NCI-H2196 (cell line): ENCODE measurements around the gene AHNAK.

Experiments
- DNase-seq: peaks from one replicate; lab custom pipeline; 2025; ENCODE audit not compliant: unreplicated experiment; lab: John Stamatoyannopoulos, UW

Gene AHNAK

DNA sequence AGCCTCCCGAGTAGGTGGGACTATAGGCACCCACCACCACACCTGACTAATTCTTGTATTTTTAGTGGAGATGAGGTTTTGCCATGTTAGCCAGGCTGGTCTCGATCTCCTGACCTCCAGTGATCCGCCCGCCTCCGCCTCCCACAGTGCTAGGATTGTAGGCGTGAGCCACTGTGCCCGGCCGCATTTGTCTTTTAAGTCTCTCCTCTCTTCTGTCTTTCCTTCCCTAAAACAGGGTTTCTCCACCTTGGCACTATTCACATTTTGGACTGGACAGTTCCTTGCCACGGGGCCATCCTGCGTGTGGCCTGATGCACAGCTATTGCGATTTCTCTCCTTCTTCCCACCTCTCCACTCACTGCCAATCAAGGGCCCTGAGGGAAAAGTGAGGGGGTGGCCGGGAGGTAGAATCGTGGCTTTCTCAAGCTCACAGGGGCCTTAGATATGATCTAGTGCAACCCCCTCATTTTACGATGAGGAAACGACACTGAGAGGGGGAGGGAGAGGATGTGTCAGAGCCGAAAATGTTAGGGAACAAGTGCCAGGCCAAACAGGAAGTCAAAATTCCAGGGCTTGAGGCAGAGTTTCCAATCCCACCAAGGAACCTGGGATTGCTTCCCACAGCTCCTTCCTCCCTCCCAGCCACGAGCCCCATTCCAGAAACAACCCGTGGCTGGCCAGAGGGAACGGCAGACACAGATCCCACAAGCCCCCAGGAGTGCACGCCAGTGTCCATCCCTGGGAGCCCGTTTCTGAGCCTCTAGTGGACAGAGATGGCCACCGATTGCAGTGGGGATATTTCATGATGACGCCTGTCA is 106.6 kb downstream of the AHNAK start:
- DNase-seq, result no peak

DNA sequence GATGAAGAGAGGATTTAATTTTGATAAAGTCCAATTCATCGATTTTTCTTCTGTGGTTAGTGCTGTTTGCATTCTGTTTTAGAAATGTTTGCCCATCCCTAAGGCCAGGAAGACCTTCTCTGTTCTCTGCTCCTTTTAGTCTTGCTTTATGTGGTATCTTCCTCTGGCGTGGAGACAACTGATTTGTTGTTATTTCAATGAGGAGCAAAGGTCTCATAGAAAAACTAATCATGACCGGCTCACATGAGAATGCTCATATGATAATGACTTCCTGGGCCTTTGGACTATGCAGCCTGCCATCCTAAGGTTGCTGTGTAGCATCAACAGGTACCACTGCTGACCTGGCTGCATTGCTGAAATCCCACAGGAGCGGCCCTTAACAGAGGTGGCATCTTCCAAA is 108.0 kb downstream of the AHNAK start:
- DNase-seq, result no peak

DNA sequence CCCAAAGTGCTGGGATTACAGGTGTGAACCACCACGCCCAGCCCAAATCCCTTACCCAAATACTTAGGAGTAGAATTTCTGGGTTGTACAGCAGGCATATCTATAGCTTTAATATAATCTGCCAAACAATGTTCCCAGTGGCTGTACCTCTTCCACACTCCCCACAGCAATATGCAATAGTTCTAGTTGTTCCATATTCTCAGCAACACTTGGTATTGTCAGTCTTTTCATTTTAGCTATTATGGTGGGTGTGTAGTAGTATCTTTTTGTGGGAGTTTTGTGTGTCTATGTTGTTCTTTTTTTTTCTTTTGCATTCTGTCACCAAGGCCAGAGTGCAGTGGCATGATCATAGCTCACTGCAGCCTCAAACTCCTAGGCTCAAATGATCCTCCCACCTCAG is 109.0 kb downstream of the AHNAK start:
- no peak for DNase-seq

DNA sequence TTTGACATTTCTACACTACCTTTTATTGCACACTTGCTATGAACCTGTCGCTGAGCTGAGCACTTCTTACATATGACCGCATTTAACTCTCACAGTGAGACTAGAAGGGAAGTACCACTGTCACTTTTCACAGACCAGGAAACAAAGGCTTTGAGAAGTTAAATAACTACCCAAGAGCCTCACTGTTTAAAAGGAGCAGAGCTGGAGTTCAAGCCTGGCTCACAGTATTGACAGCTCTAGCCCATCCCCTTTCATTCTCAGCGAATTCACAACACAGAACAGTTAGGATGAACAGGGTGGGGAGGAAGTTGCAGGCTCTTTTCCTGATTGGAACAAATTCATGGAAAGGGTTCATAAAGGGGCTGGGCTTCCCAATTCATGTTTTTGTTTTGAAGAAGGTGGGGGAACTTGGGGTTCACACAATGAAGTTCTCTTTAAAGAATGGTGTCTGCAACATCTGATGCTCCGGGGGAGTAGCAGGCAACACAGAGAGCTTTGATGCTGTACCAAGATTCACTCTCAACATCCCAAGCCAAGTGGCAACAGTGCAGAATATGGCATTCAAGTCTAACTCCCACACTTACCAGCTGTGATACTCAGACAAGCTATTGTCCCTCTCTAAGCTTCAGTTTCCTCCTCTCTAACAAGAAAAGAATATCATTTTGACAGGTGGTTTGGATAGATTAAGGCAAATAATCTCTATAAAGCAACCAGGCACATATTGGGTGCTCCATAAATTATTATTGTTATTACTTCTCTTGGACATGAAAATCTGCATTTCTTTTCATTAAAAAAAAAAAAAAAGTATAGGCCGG is 110.6 kb downstream of the AHNAK start:
- DNase-seq, result no peak

DNA sequence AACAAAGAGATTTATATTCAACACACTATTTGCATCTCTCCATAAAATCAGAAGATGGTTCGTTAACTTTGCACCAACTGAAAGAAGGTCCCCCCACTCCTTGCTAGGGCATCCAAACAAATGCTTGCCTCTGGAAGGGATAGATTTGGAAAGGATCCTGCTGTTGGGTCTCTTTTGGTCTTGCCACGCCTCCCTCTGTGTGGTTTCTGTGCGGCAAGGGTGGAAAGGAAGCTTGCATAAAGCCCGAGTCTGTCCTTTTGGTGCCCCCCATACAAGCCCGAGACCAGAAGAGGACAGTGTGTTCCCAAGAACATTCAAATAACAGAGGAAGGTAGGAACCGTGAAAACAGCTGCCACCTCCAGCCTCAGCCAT is 112.7 kb downstream of the AHNAK start:
- no peak for DNase-seq

DNA sequence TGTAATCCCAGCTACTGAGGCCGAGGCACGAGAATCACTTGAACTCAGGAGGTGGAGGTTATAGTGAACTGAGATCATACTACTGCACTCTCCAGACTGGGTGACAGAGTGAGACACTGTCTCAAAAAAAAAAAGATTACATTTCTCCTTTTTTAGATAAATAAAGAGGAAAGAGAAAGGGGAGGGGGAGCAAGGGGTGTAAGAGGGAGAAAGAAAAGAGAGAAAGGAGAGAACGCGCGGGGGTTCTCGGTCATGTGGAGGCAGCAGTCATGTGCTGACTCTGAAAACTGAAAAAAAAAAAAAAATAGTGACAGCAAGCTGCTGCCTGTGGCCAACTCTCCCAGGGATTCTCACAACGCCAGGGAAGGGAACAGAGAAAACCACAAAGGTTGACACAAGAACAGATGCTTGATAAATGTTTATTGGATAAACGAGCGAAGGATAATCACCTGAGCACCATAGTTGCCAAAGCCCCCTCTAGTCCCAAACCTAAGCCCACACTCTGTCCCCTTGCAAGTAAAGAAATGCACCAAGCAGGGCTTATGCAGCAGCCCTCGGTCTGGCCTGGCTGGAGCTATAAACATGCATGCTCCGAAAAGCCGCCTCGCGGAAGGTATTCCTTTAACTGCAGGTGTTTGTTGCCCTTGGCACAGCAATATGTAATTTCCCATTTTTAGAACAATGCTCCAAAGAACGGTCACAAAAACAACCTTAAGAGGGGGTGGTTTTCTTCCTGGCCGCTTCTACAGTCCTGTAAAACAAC is 113.3 kb downstream of the AHNAK start:
- no peak for DNase-seq

DNA sequence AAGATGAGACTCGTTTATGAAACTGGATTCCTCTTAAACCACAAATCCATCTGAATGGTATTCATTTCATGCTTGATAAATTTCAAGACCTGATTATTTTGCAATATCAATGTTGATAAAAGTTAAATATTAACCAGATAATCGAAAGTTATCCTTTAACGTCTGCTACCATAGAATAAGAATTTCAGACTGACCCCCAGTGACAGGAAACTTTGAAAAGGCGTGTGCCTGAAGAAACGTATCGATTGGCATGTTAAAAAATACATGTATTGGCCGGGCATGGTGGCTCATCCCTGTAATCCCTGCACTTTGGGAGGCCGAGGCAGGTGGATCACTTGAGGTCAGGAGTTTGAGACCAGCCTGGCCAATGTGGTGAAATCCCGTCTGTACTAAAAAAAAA is 113.9 kb downstream of the AHNAK start:
- DNase-seq, result no peak

DNA sequence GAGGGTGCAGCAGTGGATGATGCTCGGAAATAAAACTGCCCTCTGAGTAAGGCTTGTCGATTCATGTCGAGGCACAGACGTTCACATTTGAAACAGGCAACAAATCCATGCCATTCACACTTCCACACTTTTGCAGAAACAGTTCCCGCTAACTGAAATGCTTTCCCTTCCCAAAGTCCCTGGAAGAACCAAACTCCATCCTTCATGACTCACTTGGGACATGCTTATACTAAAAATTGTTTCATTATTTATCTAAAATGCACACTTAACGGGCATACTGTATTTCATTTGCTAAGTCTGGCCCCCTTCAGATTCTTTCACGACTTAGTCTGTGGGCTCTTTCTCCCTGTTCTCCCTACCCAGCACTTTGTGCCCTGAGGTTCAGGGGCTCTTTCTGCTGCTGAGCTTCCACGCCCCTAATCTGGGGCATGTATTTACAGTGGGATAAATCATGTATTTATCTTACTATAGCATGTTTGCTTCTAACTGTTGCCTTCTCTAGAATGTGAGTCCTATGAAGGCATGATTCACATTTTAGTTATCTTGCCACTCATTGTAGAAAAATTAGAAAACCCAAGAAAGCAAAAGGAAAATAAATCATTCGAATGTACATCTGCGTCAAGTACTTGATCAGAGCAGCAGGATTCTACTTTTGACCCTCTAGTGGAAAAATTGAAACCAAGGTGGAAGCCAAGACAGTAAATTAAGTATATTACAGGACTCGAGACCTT is 115.3 kb downstream of the AHNAK start:
- DNase-seq, result no peak

DNA sequence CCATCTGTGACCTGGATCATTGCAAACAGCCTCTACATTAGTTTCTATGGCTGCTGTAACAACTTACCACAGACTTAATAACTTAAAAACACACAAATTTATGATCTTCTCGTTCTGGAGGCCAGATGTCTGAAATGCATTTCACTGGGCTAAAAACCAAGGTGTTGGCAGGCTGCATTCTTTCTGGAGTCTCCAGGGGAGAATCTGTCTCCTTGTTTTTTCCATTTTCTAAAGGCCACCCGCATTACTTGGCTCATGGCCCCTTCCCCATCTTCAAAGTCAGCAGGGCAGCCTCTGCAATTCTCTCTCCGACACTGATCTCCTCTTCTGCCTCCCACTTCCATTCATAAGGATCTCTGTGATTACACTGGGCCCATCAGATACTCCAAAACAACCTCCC is 116.2 kb downstream of the AHNAK start:
- DNase-seq, result no peak

DNA sequence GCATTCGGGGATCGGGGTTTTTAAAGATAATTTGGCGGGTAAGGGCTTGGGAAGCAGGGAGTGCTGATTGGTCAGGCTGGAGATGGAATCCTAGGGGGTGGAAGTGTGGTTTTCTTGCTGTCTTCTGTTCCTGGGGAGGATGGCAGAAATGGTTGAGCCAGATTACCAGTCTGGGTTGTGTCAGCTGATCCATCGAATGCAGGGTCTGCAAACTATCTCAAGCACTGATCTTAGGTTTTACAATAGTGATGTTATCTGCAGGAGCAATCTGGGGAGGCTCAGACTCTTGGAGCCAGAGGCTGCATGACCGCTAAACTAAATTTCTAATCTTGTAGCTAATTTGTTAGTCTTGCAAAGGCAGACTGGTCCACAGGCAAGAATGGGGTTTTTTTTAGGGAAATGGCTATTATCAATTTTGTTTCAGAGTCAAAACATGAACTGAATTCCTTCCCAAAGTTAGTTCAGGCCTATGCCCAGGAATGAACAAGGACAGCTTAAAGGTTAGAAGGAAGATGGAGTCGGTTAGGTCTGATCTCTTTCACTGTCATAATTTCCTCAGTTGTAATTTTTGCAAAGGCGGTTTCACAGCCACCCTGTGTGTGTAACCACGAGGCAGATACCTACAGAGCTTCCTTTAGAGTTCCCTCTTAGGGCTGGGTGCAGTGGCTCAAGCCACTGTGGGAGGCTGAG is 117.6 kb downstream of the AHNAK start:
- DNase-seq, result no peak

DNA sequence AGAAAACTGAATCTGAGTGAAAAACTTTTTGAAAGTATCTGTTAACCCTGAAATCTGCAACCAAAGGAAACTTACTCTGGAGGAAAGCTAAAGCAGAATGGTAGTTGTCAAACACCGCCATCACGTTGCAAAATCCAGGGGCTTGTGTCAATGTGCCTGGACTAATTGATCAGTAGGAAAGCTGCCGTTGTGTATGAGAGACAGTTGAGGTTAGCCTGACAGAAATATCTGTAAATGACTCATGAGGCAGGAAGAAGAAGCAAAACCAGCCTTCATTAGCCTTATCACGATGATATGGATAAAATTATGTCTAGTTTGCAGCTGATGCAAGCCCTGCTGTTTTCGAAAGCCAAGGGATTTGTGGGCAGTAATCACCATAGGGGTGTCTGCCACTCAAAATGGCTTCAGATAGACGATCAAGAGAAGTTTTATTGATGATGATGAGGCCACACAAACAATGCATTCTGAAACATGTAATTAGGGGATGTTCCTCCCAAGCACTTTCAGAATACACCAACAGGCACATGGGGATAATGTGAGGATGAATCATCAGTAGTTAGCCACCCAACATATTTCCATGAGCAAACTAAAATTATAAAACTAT is 118.9 kb downstream of the AHNAK start:
- DNase-seq, result no peak

DNA sequence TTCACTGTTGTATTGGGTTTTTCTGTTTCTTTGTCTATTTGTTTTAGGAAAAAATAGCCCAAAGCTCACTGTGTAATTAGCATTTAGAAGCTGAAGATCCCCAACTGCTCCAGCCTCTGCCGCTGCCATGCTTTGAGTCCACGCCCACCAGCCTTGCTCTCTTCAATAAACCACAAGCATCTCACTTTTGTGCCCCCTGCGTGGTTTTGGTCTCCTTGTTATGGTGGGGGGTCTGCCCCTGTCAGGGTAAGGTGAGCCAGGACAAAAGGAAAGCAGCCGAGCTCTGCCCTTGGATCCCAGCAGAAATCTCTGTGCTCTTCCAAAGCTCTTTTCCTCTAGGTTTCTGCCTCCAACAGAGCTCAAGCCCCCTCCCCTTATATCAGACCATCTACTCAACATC is 123.6 kb downstream of the AHNAK start:
- no peak for DNase-seq

DNA sequence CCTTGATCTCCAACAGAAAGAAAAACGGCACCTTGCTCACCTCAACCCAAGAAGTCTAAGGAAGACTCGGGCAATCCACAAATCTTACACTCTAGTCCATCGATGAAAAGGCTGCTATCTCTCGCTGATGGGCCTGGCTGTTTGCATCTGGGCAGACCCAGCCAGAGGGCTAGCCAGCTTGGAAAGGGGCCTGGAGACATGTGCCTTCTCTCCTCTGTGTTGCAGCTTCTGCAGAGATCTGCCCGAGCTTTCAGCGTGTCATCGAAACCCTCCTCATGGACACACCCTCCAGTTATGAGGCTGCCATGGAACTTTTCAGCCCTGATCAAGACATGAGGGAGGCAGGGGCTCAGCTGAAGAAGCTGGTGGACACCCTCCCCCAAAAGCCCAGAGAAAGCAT is 124.6 kb downstream of the AHNAK start:
- no peak for DNase-seq

DNA sequence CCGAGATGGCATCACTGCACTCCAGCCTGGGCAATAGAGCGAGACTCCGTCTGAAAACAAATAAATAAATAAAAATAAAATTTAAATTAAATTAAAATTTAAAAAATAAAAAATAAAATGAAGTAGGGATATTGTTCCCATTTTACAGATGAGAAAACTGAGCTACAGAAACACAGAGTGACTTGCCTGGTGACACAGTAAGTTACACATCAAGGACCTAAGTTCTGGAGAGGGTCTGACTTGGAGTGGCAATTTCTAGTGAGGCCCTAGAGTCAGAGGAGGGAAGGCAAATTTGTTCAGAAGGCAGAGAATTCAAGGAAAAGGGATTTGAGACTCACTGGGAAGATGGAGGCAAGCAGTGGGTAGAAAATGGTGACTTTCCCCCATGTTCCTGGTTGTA is 125.7 kb downstream of the AHNAK start:
- DNase-seq, result no peak

DNA sequence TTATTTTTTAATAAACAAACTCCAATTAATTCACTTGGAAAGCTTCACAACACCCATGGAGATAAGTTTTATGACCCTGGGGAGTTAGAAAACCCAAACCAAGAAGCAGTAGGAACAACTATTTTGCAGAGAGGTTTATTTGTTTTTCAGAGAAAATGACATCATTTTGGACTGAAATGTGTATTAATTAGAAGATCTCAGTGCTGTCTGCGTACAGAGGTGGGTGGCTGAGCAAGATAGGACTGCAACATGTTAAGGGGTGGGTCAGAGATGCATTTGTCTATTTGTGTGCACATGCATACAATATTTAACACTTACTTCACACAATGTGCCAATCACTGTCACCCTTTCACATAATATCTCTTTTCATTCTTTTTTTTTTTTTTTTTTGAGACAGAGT is 126.7 kb downstream of the AHNAK start:
- no peak for DNase-seq

DNA sequence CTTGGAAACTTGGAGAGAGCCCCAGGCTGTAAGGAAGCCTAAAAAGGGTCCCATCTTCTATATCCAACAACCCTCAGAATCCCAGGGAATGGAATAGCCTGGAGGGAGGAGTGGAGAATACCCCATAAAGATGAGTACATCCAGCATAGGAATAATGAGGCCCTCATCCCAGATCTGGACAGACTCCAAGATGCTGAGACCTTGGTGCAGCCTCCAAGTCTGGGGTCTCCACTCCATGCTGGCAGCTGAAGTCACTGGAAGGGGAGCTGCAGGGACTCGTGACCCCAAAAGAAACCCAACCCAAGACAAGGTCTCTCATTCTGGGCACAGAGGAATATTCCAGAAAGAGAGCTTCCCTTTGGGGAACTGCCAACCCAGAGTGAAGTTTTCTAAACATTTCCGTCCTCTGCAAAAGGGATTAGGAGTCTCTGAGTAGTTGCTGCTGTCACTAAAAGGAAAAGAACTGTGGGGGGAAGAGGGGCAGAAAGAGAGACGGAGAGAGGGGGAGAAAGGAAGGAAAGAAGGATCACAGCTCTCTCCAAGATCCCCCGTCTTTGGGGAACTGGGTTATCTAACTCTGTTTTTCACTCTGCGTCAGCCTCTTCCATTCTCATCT is 127.2 kb downstream of the AHNAK start:
- DNase-seq, result no peak

DNA sequence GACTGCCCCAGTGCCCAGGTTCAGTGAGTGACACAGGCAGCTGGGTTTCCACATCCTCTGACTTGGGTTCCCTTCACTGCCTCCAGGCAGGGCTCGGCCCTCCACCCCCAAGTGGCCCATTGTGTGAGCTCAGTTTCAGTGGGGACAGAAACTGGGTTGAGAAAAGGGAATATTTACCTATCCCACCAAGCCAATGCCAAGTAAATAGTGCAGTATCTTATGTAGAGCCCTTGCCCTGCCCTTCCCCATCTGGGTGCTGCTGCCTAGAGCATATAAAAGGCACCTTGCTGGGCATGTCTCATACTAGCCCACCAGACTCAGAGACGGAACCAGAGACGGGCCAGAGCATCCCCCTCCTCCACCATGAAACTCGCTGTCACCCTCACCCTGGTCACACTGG is 127.9 kb downstream of the AHNAK start, which contains the start of gene SCGB1A1:
SCGB1A1 (plus strand) TSS at position 301 of the 400 bp plus-strand sequence; CDS start at position 364, 63 bp downstream.
- DNase-seq, result no peak

DNA sequence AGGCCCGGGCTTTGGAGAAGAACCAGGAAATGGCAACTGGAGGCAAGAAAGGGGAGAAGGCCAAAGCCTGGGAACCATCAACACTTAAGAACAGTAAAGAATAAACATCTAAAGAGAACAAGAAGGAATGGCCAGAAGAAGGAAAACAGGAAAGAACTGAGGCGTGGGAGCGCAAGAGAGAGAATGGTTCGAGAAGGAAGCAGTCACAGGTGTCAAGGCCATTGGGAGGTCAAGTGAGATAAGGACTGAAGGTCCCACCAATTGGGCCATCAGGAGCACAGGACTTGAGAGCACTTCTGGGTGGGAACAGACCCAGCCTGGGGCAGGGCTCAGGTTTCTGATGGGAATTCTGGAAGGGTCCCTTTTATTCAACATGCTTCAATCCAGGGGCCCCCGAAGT is 128.5 kb downstream of the AHNAK start:
- DNase-seq, result no peak

DNA sequence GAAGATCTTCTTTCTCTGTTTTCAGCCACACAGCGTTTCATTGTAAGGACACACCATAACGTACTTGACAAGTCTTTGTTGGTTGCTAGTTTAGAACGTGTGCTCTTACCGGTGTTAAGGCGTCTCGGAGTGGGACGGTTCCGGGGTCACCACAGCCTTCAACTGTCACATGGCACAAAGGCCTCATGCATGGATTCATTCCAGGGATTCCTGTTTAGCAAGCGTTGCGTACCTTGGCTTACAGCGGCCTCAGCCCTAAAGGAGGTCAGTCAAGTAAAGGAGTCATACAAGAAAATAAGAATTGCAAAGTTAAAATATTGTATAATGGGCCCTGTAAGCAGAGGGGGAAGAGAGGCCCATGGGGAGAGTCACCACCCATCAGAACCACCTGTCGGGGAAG is 130.0 kb downstream of the AHNAK start:
- no peak for DNase-seq
